Activated CD4-positive, CD25-positive, alpha-beta regulatory T cell treated with anti-CD3 and anti-CD28 coated beads, Interleukin-2, amount 50 U/mL, for 16 hours (primary cell): ENCODE data around the gene ITPRIP.

Source experiments
- DNase-seq: peaks from one replicate; pipeline ENCODE4 v3.0.0-alpha.2; 2020; ENCODE audit warnings: low read depth, low spot score

Gene ITPRIP

GRCh38 chr10:104337985-104338735, at the start of gene ITPRIP:
Gene ITPRIP, minus strand, starts transcription at chr10:104338465. Its CDS starts 22,414 bp downstream, at chr10:104316051.
- peak; percentile 53 for DNase-seq

GRCh38 chr10:104387130-104387888, 49.0 kb upstream of the ITPRIP start:
- no peak for DNase-seq

- no peak for DNase-seq
Measured at GRCh38 chr10:104380336-104380735, 42.1 kb upstream of the ITPRIP start.

GRCh38 chr10:104376784-104377300, 38.6 kb upstream of the ITPRIP start:
- DNase-seq: no peak

- no peak for DNase-seq
Measured at GRCh38 chr10:104374591-104374990, 36.3 kb upstream of the ITPRIP start.

GRCh38 chr10:104371753-104372152, 33.5 kb upstream of the ITPRIP start:
- no peak for DNase-seq

- DNase-seq: no peak
Measured at GRCh38 chr10:104368381-104368780, 30.1 kb upstream of the ITPRIP start.

- no peak for DNase-seq
Measured at GRCh38 chr10:104367904-104368303, 29.6 kb upstream of the ITPRIP start.

- no peak for DNase-seq
Measured at GRCh38 chr10:104359811-104360210, 21.5 kb upstream of the ITPRIP start.

GRCh38 chr10:104353325-104354048, 15.2 kb upstream of the ITPRIP start, which contains the start of gene CFAP58:
Gene CFAP58, plus strand, starts transcription at chr10:104353833. Its CDS starts 65 bp downstream, at chr10:104353898.
- peak; percentile 79 for DNase-seq

GRCh38 chr10:104351919-104352318, 13.7 kb upstream of the ITPRIP start:
- DNase-seq: no peak

- DNase-seq: no peak
Measured at GRCh38 chr10:104351061-104351702, 12.9 kb upstream of the ITPRIP start.

- DNase-seq: no peak
Measured at GRCh38 chr10:104350127-104350635, 11.9 kb upstream of the ITPRIP start.

GRCh38 chr10:104349623-104350126, 11.4 kb upstream of the ITPRIP start:
- DNase-seq: no peak

- no peak for DNase-seq
Measured at GRCh38 chr10:104348601-104349000, 10.3 kb upstream of the ITPRIP start.

GRCh38 chr10:104347295-104348045, 9.2 kb upstream of the ITPRIP start:
- no peak for DNase-seq

- DNase-seq: no peak
Measured at GRCh38 chr10:104345941-104346340, 7.7 kb upstream of the ITPRIP start.

- DNase-seq: no peak
Measured at GRCh38 chr10:104345515-104345914, 7.2 kb upstream of the ITPRIP start.

GRCh38 chr10:104344219-104344618, 6.0 kb upstream of the ITPRIP start:
- no peak for DNase-seq

GRCh38 chr10:104342941-104343411, 4.7 kb upstream of the ITPRIP start:
- no peak for DNase-seq
